ENCODE measurements around the gene DPF1. TPM values are rescaled to one million over a fixed set of nuclear protein-coding genes. Genes with fewer than 3 reads are reported as not detected.

DPF1 gene
- total RNA-seq, 1 donor from 2014 or later = 2.4 TPM

- no peak overlapping the region for H3K27ac Mint-ChIP-seq (ENCODE audit: unreplicated experiment)
- H3K9me3 Mint-ChIP-seq (ENCODE audit: low read depth) = peaks cover 10% of the 10 kb centered on the region
- no peak overlapping the region for H3K4me3 Mint-ChIP-seq (ENCODE audit: unreplicated experiment)
- H3K4me1 Mint-ChIP-seq (ENCODE audit: low read depth) = no peaks in the 10 kb centered on the region
- H3K36me3 Mint-ChIP-seq (ENCODE audit: low read depth) = peaks cover 34% of the 10 kb centered on the region
- no peak for DNase-seq (ENCODE audit: low spot score)
- H3K27me3 Mint-ChIP-seq (ENCODE audit: low read depth) = no peaks in the 10 kb centered on the region
- no peak for TF ChIP-seq CTCF (IDR thresholded peaks at IDR 0.05)
Observed at GRCh38 chr19:38162632-38163031, 61.4 kb downstream of the DPF1 start.

GRCh38 chr19:38162094-38162493, 61.9 kb downstream of the DPF1 start:
- H3K27me3 Mint-ChIP-seq (ENCODE audit: low read depth) = no peaks in the 10 kb centered on the region
- peaks cover 34% of the 10 kb centered on the region for H3K36me3 Mint-ChIP-seq (ENCODE audit: low read depth)
- DNase-seq (ENCODE audit: low spot score) = no peak
- no peaks in the 10 kb centered on the region for H3K4me1 Mint-ChIP-seq (ENCODE audit: low read depth)
- H3K4me3 Mint-ChIP-seq (ENCODE audit: unreplicated experiment) = no peak overlapping the region
- no peak for TF ChIP-seq CTCF (IDR thresholded peaks at IDR 0.05)
- no peak overlapping the region for H3K27ac Mint-ChIP-seq (ENCODE audit: unreplicated experiment)
- peaks cover 10% of the 10 kb centered on the region for H3K9me3 Mint-ChIP-seq (ENCODE audit: low read depth)

Other genes with a start within 250 kb of the DPF1 start
- gene PPP1R14A, start 32.2 kb upstream of the DPF1 start, total RNA-seq = 132 to 297 TPM (median 295 TPM) in 3 replicates
- 21.3 to 28.0 TPM (median 26.4 TPM) in 3 replicates for gene SPINT2, start 40.4 kb upstream of the DPF1 start, total RNA-seq
- gene C19orf33, start 80.0 kb upstream of the DPF1 start, total RNA-seq = 2.0 to 5.2 TPM (median 2.0 TPM) in 3 replicates
- 93.3 to 101 TPM (median 97.8 TPM) in 3 replicates for gene YIF1B, start 91.7 kb upstream of the DPF1 start, total RNA-seq
- 22.0 to 30.9 TPM (median 29.2 TPM) in 3 replicates for gene KCNK6, start 95.6 kb upstream of the DPF1 start, total RNA-seq
- 3.9 to 7.6 TPM (median 5.3 TPM) in 3 replicates for gene CATSPERG, start 111.6 kb upstream of the DPF1 start, total RNA-seq
- 181 to 197 TPM (median 197 TPM) in 3 replicates for gene PSMD8, start 150.3 kb upstream of the DPF1 start, total RNA-seq
- gene GGN, start 163.8 kb upstream of the DPF1 start, total RNA-seq = 0.80 to 1.8 TPM (median 1.5 TPM) in 3 replicates
- 3.2 to 4.6 TPM (median 4.6 TPM) in 3 replicates for gene SPRED3, start 164.5 kb upstream of the DPF1 start, total RNA-seq
- 15.5 to 16.5 TPM (median 16.0 TPM) in 3 replicates for gene FAM98C, start 178.9 kb upstream of the DPF1 start, total RNA-seq
- gene RASGRP4, start 202.0 kb upstream of the DPF1 start, total RNA-seq = not detected in 3 replicates
- 0.02 to 0.32 TPM (median 0.26 TPM) in 3 replicates for gene RYR1, start 209.5 kb upstream of the DPF1 start, total RNA-seq